ENCODE results near the gene CALCOCO1.

DNA sequence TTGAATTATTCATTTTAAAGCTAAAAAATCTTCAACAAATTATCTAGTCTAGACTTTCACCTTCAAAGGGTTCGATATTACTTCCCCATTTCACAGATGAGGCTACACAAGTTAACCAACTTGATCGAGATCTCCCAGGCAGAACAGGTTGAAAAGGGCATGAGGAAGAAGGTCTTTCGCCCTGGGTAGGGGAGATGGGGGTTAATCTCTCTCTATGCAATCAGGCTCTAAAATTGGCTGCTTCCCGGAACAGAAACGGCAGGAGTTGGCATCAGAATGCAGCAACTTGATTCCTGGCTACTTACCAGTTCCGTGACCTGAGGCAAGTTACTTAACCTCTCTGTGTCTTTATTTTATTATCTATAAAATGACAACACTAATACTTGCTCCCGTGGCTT is 26.9 kb upstream of the CALCOCO1 start:
- TF ChIP-seq, protein P1, sequence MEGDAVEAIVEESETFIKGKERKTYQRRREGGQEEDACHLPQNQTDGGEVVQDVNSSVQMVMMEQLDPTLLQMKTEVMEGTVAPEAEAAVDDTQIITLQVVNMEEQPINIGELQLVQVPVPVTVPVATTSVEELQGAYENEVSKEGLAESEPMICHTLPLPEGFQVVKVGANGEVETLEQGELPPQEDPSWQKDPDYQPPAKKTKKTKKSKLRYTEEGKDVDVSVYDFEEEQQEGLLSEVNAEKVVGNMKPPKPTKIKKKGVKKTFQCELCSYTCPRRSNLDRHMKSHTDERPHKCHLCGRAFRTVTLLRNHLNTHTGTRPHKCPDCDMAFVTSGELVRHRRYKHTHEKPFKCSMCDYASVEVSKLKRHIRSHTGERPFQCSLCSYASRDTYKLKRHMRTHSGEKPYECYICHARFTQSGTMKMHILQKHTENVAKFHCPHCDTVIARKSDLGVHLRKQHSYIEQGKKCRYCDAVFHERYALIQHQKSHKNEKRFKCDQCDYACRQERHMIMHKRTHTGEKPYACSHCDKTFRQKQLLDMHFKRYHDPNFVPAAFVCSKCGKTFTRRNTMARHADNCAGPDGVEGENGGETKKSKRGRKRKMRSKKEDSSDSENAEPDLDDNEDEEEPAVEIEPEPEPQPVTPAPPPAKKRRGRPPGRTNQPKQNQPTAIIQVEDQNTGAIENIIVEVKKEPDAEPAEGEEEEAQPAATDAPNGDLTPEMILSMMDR (IDR thresholded peaks at IDR 0.05): no peak
- TF ChIP-seq EP300 (IDR thresholded peaks at IDR 0.05): no peak
- TF ChIP-seq POLR2A (IDR thresholded peaks at IDR 0.05): no peak
